Activated naive CD8-positive, alpha-beta T cell treated with anti-CD3 and anti-CD28 coated beads, Interleukin-2, amount 50 U/mL, for 24 hours (primary cell): Measurements from ENCODE around the gene PRKN.

Experiments
- ATAC-seq: fragments of 150-1000 bp; cut with Tn5 transposase; one replicate; pipeline ENCODE4 v1.10.0; 2021
- DNase-seq: peaks from one replicate; pipeline ENCODE4 v3.0.0; 2021
- H3K27ac Mint-ChIP-seq: one replicate; pipeline ENCODE4 v1.8.0; 2021; ENCODE audit warnings: mild to moderate bottlenecking, mixed read lengths
- H3K27me3 Mint-ChIP-seq: one replicate; pipeline ENCODE4 v1.8.0; 2021; ENCODE audit warnings: mixed read lengths
- H3K36me3 Mint-ChIP-seq: one replicate; pipeline ENCODE4 v1.8.0; 2021; ENCODE audit warnings: low read depth, mixed read lengths
- H3K4me1 Mint-ChIP-seq: one replicate; pipeline ENCODE4 v1.8.0; 2021; ENCODE audit warnings: mixed read lengths
- H3K4me3 Mint-ChIP-seq: one replicate; pipeline ENCODE4 v1.8.0; 2021; ENCODE audit warnings: mild to moderate bottlenecking, moderate library complexity, mixed read lengths
- H3K9me3 Mint-ChIP-seq: one replicate; pipeline ENCODE4 v1.8.0; 2021; ENCODE audit warnings: mixed read lengths

Gene PRKN

GRCh38 chr6:161954699-161955276, 772.8 kb downstream of the PRKN start:
- Mint-ChIP-seq H3K27me3 (no peaks in the 10 kb centered on the region), H3K4me3 (no peak overlapping the region), H3K4me1 (no peaks in the 10 kb centered on the region), H3K9me3 (no peaks in the 10 kb centered on the region), H3K36me3 (no peaks in the 10 kb centered on the region), H3K27ac (no peak overlapping the region)
- no peak for ATAC-seq
- DNase-seq = no peak

GRCh38 chr6:161954077-161954476, 773.5 kb downstream of the PRKN start:
- DNase-seq (no peak), ATAC-seq (no peak)
- no peaks in the 10 kb centered on the region for H3K27me3 Mint-ChIP-seq
- H3K36me3 Mint-ChIP-seq = no peaks in the 10 kb centered on the region
- H3K4me1 Mint-ChIP-seq = no peaks in the 10 kb centered on the region
- H3K4me3 Mint-ChIP-seq = no peak overlapping the region
- H3K27ac Mint-ChIP-seq = no peak overlapping the region
- no peaks in the 10 kb centered on the region for H3K9me3 Mint-ChIP-seq

- no peak overlapping the region for H3K27ac Mint-ChIP-seq
- H3K27me3 Mint-ChIP-seq = no peaks in the 10 kb centered on the region
- H3K9me3 Mint-ChIP-seq = no peaks in the 10 kb centered on the region
- H3K36me3 Mint-ChIP-seq = no peaks in the 10 kb centered on the region
- H3K4me3 Mint-ChIP-seq = no peak overlapping the region
- DNase-seq = no peak
- ATAC-seq = no peak
- no peaks in the 10 kb centered on the region for H3K4me1 Mint-ChIP-seq
Observed at GRCh38 chr6:161951126-161951525, 776.4 kb downstream of the PRKN start.

- H3K27ac Mint-ChIP-seq = no peak overlapping the region
- no peaks in the 10 kb centered on the region for H3K9me3 Mint-ChIP-seq
- no peaks in the 10 kb centered on the region for H3K27me3 Mint-ChIP-seq
- H3K4me1 Mint-ChIP-seq = no peaks in the 10 kb centered on the region
- H3K4me3 Mint-ChIP-seq = no peak overlapping the region
- DNase-seq (no peak), ATAC-seq (no peak)
- no peaks in the 10 kb centered on the region for H3K36me3 Mint-ChIP-seq
Observed at GRCh38 chr6:161949531-161949930, 778.0 kb downstream of the PRKN start.

- no peak overlapping the region for H3K4me3 Mint-ChIP-seq
- H3K27ac Mint-ChIP-seq = no peak overlapping the region
- no peaks in the 10 kb centered on the region for H3K36me3 Mint-ChIP-seq
- H3K4me1 Mint-ChIP-seq = no peaks in the 10 kb centered on the region
- ATAC-seq = no peak
- no peaks in the 10 kb centered on the region for H3K27me3 Mint-ChIP-seq
- no peak for DNase-seq
- no peaks in the 10 kb centered on the region for H3K9me3 Mint-ChIP-seq
Observed at GRCh38 chr6:161948462-161948861, 779.1 kb downstream of the PRKN start.

- H3K9me3 Mint-ChIP-seq = no peaks in the 10 kb centered on the region
- H3K27ac Mint-ChIP-seq = no peak overlapping the region
- DNase-seq = no peak
- H3K36me3 Mint-ChIP-seq = no peaks in the 10 kb centered on the region
- H3K27me3 Mint-ChIP-seq = no peaks in the 10 kb centered on the region
- no peak for ATAC-seq
- H3K4me3 Mint-ChIP-seq = no peak overlapping the region
- H3K4me1 Mint-ChIP-seq = no peaks in the 10 kb centered on the region
Observed at GRCh38 chr6:161947371-161947770, 780.2 kb downstream of the PRKN start.

- H3K36me3 Mint-ChIP-seq = no peaks in the 10 kb centered on the region
- DNase-seq (no peak), ATAC-seq (no peak)
- no peaks in the 10 kb centered on the region for H3K9me3 Mint-ChIP-seq
- no peak overlapping the region for H3K4me3 Mint-ChIP-seq
- H3K4me1 Mint-ChIP-seq = no peaks in the 10 kb centered on the region
- H3K27ac Mint-ChIP-seq = no peak overlapping the region
- no peaks in the 10 kb centered on the region for H3K27me3 Mint-ChIP-seq
Observed at GRCh38 chr6:161946461-161946860, 781.1 kb downstream of the PRKN start.

GRCh38 chr6:161943561-161943960, 784.0 kb downstream of the PRKN start:
- H3K36me3 Mint-ChIP-seq = no peaks in the 10 kb centered on the region
- ATAC-seq (no peak), DNase-seq (no peak)
- no peak overlapping the region for H3K4me3 Mint-ChIP-seq
- no peaks in the 10 kb centered on the region for H3K9me3 Mint-ChIP-seq
- no peaks in the 10 kb centered on the region for H3K27me3 Mint-ChIP-seq
- no peak overlapping the region for H3K27ac Mint-ChIP-seq
- no peaks in the 10 kb centered on the region for H3K4me1 Mint-ChIP-seq

GRCh38 chr6:161941565-161941964, 786.0 kb downstream of the PRKN start:
- peaks cover 3% of the 10 kb centered on the region for H3K36me3 Mint-ChIP-seq
- DNase-seq = no peak
- H3K4me1 Mint-ChIP-seq = no peaks in the 10 kb centered on the region
- no peak overlapping the region for H3K27ac Mint-ChIP-seq
- no peak for ATAC-seq
- H3K9me3 Mint-ChIP-seq = no peaks in the 10 kb centered on the region
- H3K4me3 Mint-ChIP-seq = no peak overlapping the region
- H3K27me3 Mint-ChIP-seq = no peaks in the 10 kb centered on the region

- ATAC-seq (no peak), DNase-seq (no peak)
- Mint-ChIP-seq H3K4me1 (no peaks in the 10 kb centered on the region), H3K27me3 (no peaks in the 10 kb centered on the region), H3K27ac (no peak overlapping the region), H3K4me3 (no peak overlapping the region), H3K9me3 (no peaks in the 10 kb centered on the region), H3K36me3 (peaks cover 3% of the 10 kb centered on the region)
Observed at GRCh38 chr6:161940519-161940918, 787.0 kb downstream of the PRKN start.

GRCh38 chr6:161926324-161926723, 801.2 kb downstream of the PRKN start:
- ATAC-seq = no peak
- Mint-ChIP-seq H3K9me3 (no peaks in the 10 kb centered on the region), H3K4me1 (no peaks in the 10 kb centered on the region), H3K27me3 (no peaks in the 10 kb centered on the region), H3K4me3 (no peak overlapping the region), H3K27ac (no peak overlapping the region), H3K36me3 (no peaks in the 10 kb centered on the region)
- DNase-seq = no peak

- no peaks in the 10 kb centered on the region for H3K27me3 Mint-ChIP-seq
- no peaks in the 10 kb centered on the region for H3K4me1 Mint-ChIP-seq
- no peak overlapping the region for H3K4me3 Mint-ChIP-seq
Observed at GRCh38 chr6:161924516-161925116, 803.0 kb downstream of the PRKN start.

GRCh38 chr6:161922631-161923119, 804.9 kb downstream of the PRKN start:
- DNase-seq (peak; percentile 21), ATAC-seq (peak; percentile 76)
- H3K9me3 Mint-ChIP-seq = no peaks in the 10 kb centered on the region
- no peaks in the 10 kb centered on the region for H3K27me3 Mint-ChIP-seq
- no peaks in the 10 kb centered on the region for H3K36me3 Mint-ChIP-seq
- H3K4me1 Mint-ChIP-seq = no peaks in the 10 kb centered on the region
- no peak overlapping the region for H3K4me3 Mint-ChIP-seq
- no peak overlapping the region for H3K27ac Mint-ChIP-seq

More at GRCh38 chr6:161924516-161925116, 803.0 kb downstream of the PRKN start:
- H3K27ac Mint-ChIP-seq = no peak overlapping the region
- H3K9me3 Mint-ChIP-seq = no peaks in the 10 kb centered on the region
- no peaks in the 10 kb centered on the region for H3K36me3 Mint-ChIP-seq
- DNase-seq (no peak), ATAC-seq (no peak)

- H3K36me3 Mint-ChIP-seq = no peaks in the 10 kb centered on the region
- no peak overlapping the region for H3K27ac Mint-ChIP-seq
- H3K4me3 Mint-ChIP-seq = no peak overlapping the region
- no peaks in the 10 kb centered on the region for H3K9me3 Mint-ChIP-seq
- ATAC-seq (no peak), DNase-seq (no peak)
- no peaks in the 10 kb centered on the region for H3K4me1 Mint-ChIP-seq
- no peaks in the 10 kb centered on the region for H3K27me3 Mint-ChIP-seq
Observed at GRCh38 chr6:161921602-161922395, 805.8 kb downstream of the PRKN start.

- Mint-ChIP-seq H3K27me3 (no peaks in the 10 kb centered on the region), H3K4me1 (no peaks in the 10 kb centered on the region), H3K4me3 (no peak overlapping the region), H3K36me3 (no peaks in the 10 kb centered on the region), H3K27ac (no peak overlapping the region), H3K9me3 (no peaks in the 10 kb centered on the region)
- no peak for DNase-seq
- no peak for ATAC-seq
Observed at GRCh38 chr6:161919691-161920090, 807.9 kb downstream of the PRKN start.
